C4-2B (cell line): ENCODE results near the gene HOXB2.

Source experiments
- ZFX ChIP-seq: fragments of 450-650 bp; IDR thresholded peaks from 2 replicates; pipeline ENCODE4 v1.6.1; 2017
- TF ChIP-seq, protein P1 (sequence below): fragments of 450-650 bp; conservative IDR thresholded peaks from 2 replicates; pipeline ENCODE4 v1.5.1; 2017; ENCODE audit warnings: mild to moderate bottlenecking

GRCh38 chr17:48548523-48549280 is 3.8 kb upstream of the HOXB2 start:
- TF ChIP-seq, protein P1, sequence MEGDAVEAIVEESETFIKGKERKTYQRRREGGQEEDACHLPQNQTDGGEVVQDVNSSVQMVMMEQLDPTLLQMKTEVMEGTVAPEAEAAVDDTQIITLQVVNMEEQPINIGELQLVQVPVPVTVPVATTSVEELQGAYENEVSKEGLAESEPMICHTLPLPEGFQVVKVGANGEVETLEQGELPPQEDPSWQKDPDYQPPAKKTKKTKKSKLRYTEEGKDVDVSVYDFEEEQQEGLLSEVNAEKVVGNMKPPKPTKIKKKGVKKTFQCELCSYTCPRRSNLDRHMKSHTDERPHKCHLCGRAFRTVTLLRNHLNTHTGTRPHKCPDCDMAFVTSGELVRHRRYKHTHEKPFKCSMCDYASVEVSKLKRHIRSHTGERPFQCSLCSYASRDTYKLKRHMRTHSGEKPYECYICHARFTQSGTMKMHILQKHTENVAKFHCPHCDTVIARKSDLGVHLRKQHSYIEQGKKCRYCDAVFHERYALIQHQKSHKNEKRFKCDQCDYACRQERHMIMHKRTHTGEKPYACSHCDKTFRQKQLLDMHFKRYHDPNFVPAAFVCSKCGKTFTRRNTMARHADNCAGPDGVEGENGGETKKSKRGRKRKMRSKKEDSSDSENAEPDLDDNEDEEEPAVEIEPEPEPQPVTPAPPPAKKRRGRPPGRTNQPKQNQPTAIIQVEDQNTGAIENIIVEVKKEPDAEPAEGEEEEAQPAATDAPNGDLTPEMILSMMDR: no peak
- no peak for TF ChIP-seq ZFX
